Endothelial cell of umbilical vein (primary cell): ENCODE measurements around the gene CTDP1. TPM values are rescaled to one million over a fixed set of nuclear protein-coding genes. Genes with fewer than 3 reads are reported as not detected.

Experiments used
- BruUV-seq: library from RNA; stranded (reverse); fragments of 400-500 nt; replicated peaks from 2 replicates; lab custom pipeline; 2021; lab: Mats Ljungman, UMichigan
- CTCF ChIA-PET: fragments of 300-600, 350-600 bp; sonication (Branson Sonifier 250); formaldehyde crosslinking; loops from one replicate; lab custom pipeline; 2021; ENCODE audit warnings: antibody characterized with exemption, inconsistent platforms; lab: Charles Lee
- POLR2A ChIA-PET: fragments of 300-600, 350-600 bp; sonication (Branson Sonifier 250); formaldehyde crosslinking; loops from one replicate; lab custom pipeline; 2021; ENCODE audit warnings: antibody characterized with exemption, inconsistent platforms; lab: Charles Lee
- DNase-seq: peaks from one replicate; pipeline ENCODE4 v3.0.0-alpha.2; 2011; ENCODE audit warnings: low read depth, low spot score
- FAIRE-seq: peaks from 2 replicates; lab custom pipeline; 2011; peaks lifted over from hg19 to GRCh38; lab: Jason Lieb, UNC
- H2AFZ ChIP-seq: 2 replicates; pipeline ENCODE4 v1.6.0; 2012; ENCODE audit warnings: low read depth, low read length, control low read depth, inconsistent platforms
- H3K27ac ChIP-seq: 2 replicates; pipeline ENCODE4 v1.5.1; 2011; ENCODE audit warnings: low read depth, mild to moderate bottlenecking, control low read depth, low read length, moderate library complexity; ENCODE audit not compliant: insufficient read depth
- H3K27me3 ChIP-seq, 2 experiments: 2 replicates each; pipeline versions ENCODE4 v1.6.0 to v1.6.1; 2011; ENCODE audit warnings: low read length in 2 of 2, mixed read lengths in 1 of 2; ENCODE audit not compliant: control insufficient read depth in 2 of 2, insufficient read depth in 2 of 2
- H3K36me3 ChIP-seq, 2 experiments: 2 replicates in 1 of 2; 3 replicates in 1 of 2; pipeline ENCODE4 v1.5.1; 2011; ENCODE audit warnings: low read length in 2 of 2, mild to moderate bottlenecking in 1 of 2, moderate library complexity in 1 of 2; ENCODE audit not compliant: control insufficient read depth in 2 of 2, insufficient read depth in 2 of 2; ENCODE audit errors: extremely low read depth in 1 of 2
- H3K4me1 ChIP-seq: 3 replicates; pipeline ENCODE4 v1.5.1; 2011; ENCODE audit warnings: mild to moderate bottlenecking, low read length; ENCODE audit not compliant: control insufficient read depth, insufficient read depth; ENCODE audit errors: extremely low read depth
- H3K4me2 ChIP-seq: 2 replicates; pipeline ENCODE4 v1.6.1; 2011; ENCODE audit warnings: low read length, control low read depth, mixed read lengths; ENCODE audit not compliant: insufficient read depth
- H3K4me3 ChIP-seq, 3 experiments: fragments of 200-600 bp in 1 of 3; sonication (generic), shearing (Covaris generic) in 1 of 3; replicated peaks in 1 of 3; 2 replicates each; pipeline ENCODE4 v1.5.1; 2011 to 2016; ENCODE audit warnings: control low read depth in 3 of 3, low read length in 3 of 3, mild to moderate bottlenecking in 2 of 3, inconsistent platforms in 1 of 3, low read depth in 1 of 3, moderate library complexity in 1 of 3; ENCODE audit not compliant: insufficient read depth in 1 of 3
- H3K79me2 ChIP-seq: 2 replicates; pipeline ENCODE4 v1.6.0; 2012; ENCODE audit warnings: low read length, inconsistent platforms; ENCODE audit not compliant: control insufficient read depth, insufficient read depth
- H3K9ac ChIP-seq: replicated peaks from 2 replicates; pipeline ENCODE3; 2011; ENCODE audit warnings: low read length, control low read depth; ENCODE audit not compliant: insufficient read depth; ENCODE audit errors: extremely low read depth
- H3K9me1 ChIP-seq: replicated peaks from 3 replicates; pipeline ENCODE4 v1.6.0; 2011; ENCODE audit warnings: mild to moderate bottlenecking, low read length; ENCODE audit not compliant: control insufficient read depth, insufficient read depth; ENCODE audit errors: extremely low read depth
- H3K9me3 ChIP-seq: replicated peaks from 2 replicates; pipeline ENCODE4 v1.5.1; 2012; ENCODE audit warnings: low read length, inconsistent platforms; ENCODE audit not compliant: control insufficient read depth, insufficient read depth
- H4K20me1 ChIP-seq: replicated peaks from 2 replicates; pipeline ENCODE3; 2011; ENCODE audit warnings: mild to moderate bottlenecking, low read length; ENCODE audit not compliant: control insufficient read depth, insufficient read depth; ENCODE audit errors: extremely low read depth
- CTCF ChIP-seq, 2 donors: IDR thresholded peaks; 1 replicate in 1 of 2; 2 replicates in 1 of 2; pipeline ENCODE4 v1.5.1; 2011; ENCODE audit warnings: low read length in 2 of 2, mild to moderate bottlenecking in 2 of 2, moderate library complexity in 2 of 2, control low read depth in 1 of 2, inconsistent platforms in 1 of 2, low read depth in 1 of 2; ENCODE audit not compliant: insufficient read depth in 1 of 2; ENCODE audit errors: extremely low read depth in 1 of 2
- EZH2 ChIP-seq: IDR thresholded peaks from 2 replicates; pipeline ENCODE4 v1.6.1; 2012; ENCODE audit warnings: borderline replicate concordance, low read depth, mild to moderate bottlenecking, moderate library complexity, low read length, inconsistent platforms; ENCODE audit not compliant: severe bottlenecking
- FOS ChIP-seq: IDR thresholded peaks from 2 replicates; pipeline ENCODE4 v1.6.1; 2011; ENCODE audit warnings: mild to moderate bottlenecking, low read length, moderate library complexity, borderline replicate concordance; ENCODE audit not compliant: insufficient read depth
- GATA2 ChIP-seq: IDR thresholded peaks from 2 replicates; pipeline ENCODE4 v1.7.0; 2011; ENCODE audit warnings: low read depth, mild to moderate bottlenecking, moderate library complexity, mixed read lengths, low read length; ENCODE audit not compliant: insufficient read length, insufficient read depth
- JUN ChIP-seq: IDR thresholded peaks from 2 replicates; pipeline ENCODE4 v1.6.1; 2011; ENCODE audit warnings: borderline replicate concordance, low read depth; ENCODE audit not compliant: insufficient read length, insufficient read depth
- MYC ChIP-seq: IDR thresholded peaks from one replicate; pipeline ENCODE4 v1.6.1; 2011; ENCODE audit warnings: mild to moderate bottlenecking, low read depth, low read length
- POLR2A ChIP-seq: IDR thresholded peaks from 2 replicates; pipeline ENCODE4 v1.6.1; 2012; ENCODE audit warnings: low read depth, mild to moderate bottlenecking, control low read depth, low read length
- POLR2AphosphoS5 ChIP-seq: IDR thresholded peaks from 2 replicates; pipeline ENCODE4 v1.6.1; 2012; ENCODE audit warnings: low read depth, mild to moderate bottlenecking, control low read depth, low read length, moderate library complexity; ENCODE audit not compliant: insufficient read depth
- dilution Hi-C: fragments of 300-500 bp; cut with MboI; formaldehyde crosslinking; loops from one replicate; pipeline ENCODE4 v1.15.0; 2019; ENCODE audit warnings: low sequenced_read_pairs; ENCODE audit not compliant: extremely low pct_ligation_motif_present
- intact Hi-C: fragments of 100-400 bp; cut with micrococcal nuclease; formaldehyde crosslinking; loops from one replicate; pipeline ENCODE4 v1.10.0; 2022
- polyA plus RNA-seq, 4 experiments: library from polyadenylated mRNA; depleted of rRNA in 3 of 4; stranded (reverse) in 3 of 4; unstranded in 1 of 4; fragments of >200 nt; gene quantifications; 2 replicates each; pipeline versions ENCODE4 v1.2.1 to v1.2.3, GENCODE V29; 2011 to 2012; ENCODE audit warnings: missing spikeins in 1 of 4
- total RNA-seq: library from RNA; stranded (reverse); gene quantifications from 2 replicates; pipeline ENCODE4 v1.2.3, GENCODE V29; 2021
- TF ChIP-seq, protein P1 (sequence below): IDR thresholded peaks from 2 replicates; pipeline ENCODE4 v1.6.1; 2011; ENCODE audit not compliant: insufficient read depth, insufficient read length

Gene CTDP1
- total and polyA plus RNA-seq, 2 donors (not counting 3 experiments of a cell fraction or from before 2014, with no cell fraction given) = 15.3 to 27.6 TPM

GRCh38 chr18:79774111-79774510, 94.5 kb downstream of the CTDP1 start:
- dilution Hi-C loops = no loop called here
- TF ChIP-seq POLR2A (no peak), CTCF (IDR thresholded peaks at IDR 0.05; ENCODE audit: extremely low read depth in 1 of 2, insufficient read depth in 1 of 2, low read depth in 1 of 2, low read length in 2 of 2) (no peak)
- TF ChIP-seq, protein P1, sequence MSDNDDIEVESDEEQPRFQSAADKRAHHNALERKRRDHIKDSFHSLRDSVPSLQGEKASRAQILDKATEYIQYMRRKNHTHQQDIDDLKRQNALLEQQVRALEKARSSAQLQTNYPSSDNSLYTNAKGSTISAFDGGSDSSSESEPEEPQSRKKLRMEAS = no peak
- FAIRE-seq = no peak

DNA sequence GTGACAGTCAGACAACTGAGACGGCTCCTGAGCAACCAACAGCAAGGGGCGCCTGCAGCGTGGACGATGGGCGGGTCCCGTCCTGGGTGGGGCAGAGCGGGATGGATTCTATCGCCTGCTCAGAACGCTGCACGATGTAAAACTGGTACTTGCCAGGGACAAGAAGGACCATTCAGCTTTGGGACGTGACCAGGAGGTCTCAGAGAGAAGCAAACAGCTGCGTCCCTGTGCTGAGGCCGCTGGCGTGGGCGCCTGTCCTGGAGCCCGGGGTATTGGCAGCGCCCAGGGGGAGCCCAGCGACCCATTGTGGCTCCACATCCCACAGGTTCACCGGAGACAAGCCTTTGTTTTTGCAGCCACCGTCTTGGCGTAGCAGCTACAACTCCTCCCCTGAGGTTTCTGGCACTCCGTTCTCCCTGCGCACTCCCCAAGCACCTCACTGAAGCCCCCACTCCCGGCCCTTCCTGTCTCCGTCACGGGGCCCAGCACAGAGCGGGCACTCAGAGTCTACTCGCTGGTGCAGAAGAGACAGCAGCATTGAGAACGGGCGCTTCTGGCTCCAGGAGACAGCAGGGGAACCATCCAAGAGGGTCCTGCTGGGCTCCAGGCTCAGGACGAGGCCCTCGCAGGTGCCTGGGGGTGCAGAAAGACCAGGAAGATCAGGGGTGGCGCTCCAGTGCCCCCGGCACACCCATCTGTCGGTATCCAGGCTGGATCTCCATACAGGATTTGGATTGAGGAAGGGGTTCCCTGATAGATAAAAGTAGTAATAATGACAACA, 96.0 kb downstream of the CTDP1 start:
- H3K9me3 ChIP-seq = no peaks in the 10 kb centered on the region
- H3K4me3 ChIP-seq = no peak overlapping the region
- intact Hi-C loops = no loop called here
- DNase-seq (no peak), FAIRE-seq (no peak)
- dilution Hi-C loops = no loop called here
- ChIA-PET POLR2A (no interaction called here), CTCF (no interaction called here)
- H3K9ac ChIP-seq = no peak overlapping the region
- no peaks in the 10 kb centered on the region for H3K9me1 ChIP-seq
- H2AFZ ChIP-seq = no peak overlapping the region
- no peak for TF ChIP-seq MYC
- no peak for TF ChIP-seq JUN
- TF ChIP-seq, protein P1 = no peak
- no peak for TF ChIP-seq POLR2A
- TF ChIP-seq FOS = no peak
- TF ChIP-seq EZH2 = no peak
- TF ChIP-seq GATA2 = no peak
- TF ChIP-seq CTCF (IDR thresholded peaks at IDR 0.05; ENCODE audit: extremely low read depth in 1 of 2, insufficient read depth in 1 of 2, low read depth in 1 of 2, low read length in 2 of 2) = no peak
- TF ChIP-seq POLR2AphosphoS5 = no peak
- H3K27me3 ChIP-seq = no peaks in the 10 kb centered on the region
- no peaks in the 10 kb centered on the region for H3K79me2 ChIP-seq
- no peaks in the 10 kb centered on the region for H3K4me1 ChIP-seq
- no peaks in the 10 kb centered on the region for H3K36me3 ChIP-seq
- no peak overlapping the region for H3K27ac ChIP-seq
- H4K20me1 ChIP-seq = no peaks in the 10 kb centered on the region
- no TSS peak for BruUV-seq
- H3K4me2 ChIP-seq = no peak overlapping the region

More at GRCh38 chr18:79774111-79774510, 94.5 kb downstream of the CTDP1 start:
- no peak overlapping the region for H3K9ac ChIP-seq
- intact Hi-C loops = no loop called here
- no peak overlapping the region for H3K27ac ChIP-seq
- H3K79me2 ChIP-seq = no peaks in the 10 kb centered on the region
- no peaks in the 10 kb centered on the region for H3K9me3 ChIP-seq
- H3K4me1 ChIP-seq = no peaks in the 10 kb centered on the region
- H3K36me3 ChIP-seq = no peaks in the 10 kb centered on the region
- no peak overlapping the region for H3K4me3 ChIP-seq
- H2AFZ ChIP-seq = no peak overlapping the region
- no peaks in the 10 kb centered on the region for H4K20me1 ChIP-seq
- DNase-seq = no peak
- H3K9me1 ChIP-seq = no peaks in the 10 kb centered on the region
- no peak overlapping the region for H3K4me2 ChIP-seq
- H3K27me3 ChIP-seq = no peaks in the 10 kb centered on the region
- ChIA-PET CTCF (no interaction called here), POLR2A (no interaction called here)
- BruUV-seq = no TSS peak
